Activated CD4-positive, alpha-beta memory T cell treated with anti-CD3 and anti-CD28 coated beads for 36 hours (primary cell): ENCODE measurements around the gene TMEM94. TPM values are rescaled to one million over a fixed set of nuclear protein-coding genes. Genes with fewer than 3 reads are reported as not detected.
A peak's percentile ranks its signal among the peaks of the same experiment; 100 is the strongest.

Experiments used
- CTCF ChIA-PET: fragments of 350-600 bp; sonication (Branson Sonifier 250); formaldehyde crosslinking; loops from one replicate; lab custom pipeline; 2021; ENCODE audit warnings: antibody characterized with exemption, inconsistent platforms; lab: Charles Lee
- POLR2A ChIA-PET: fragments of 350-600 bp; sonication (Branson Sonifier 250); formaldehyde crosslinking; loops from one replicate; lab custom pipeline; 2021; ENCODE audit warnings: antibody characterized with exemption; lab: Charles Lee
- DNase-seq: peaks from one replicate; pipeline ENCODE4 v3.0.0-alpha.2; 2020
- H3K27ac Mint-ChIP-seq: one replicate; pipeline ENCODE4 v1.8.0; 2021; ENCODE audit warnings: mixed read lengths
- H3K27me3 Mint-ChIP-seq: one replicate; pipeline ENCODE4 v1.8.0; 2021; ENCODE audit warnings: mixed read lengths
- H3K36me3 Mint-ChIP-seq: one replicate; pipeline ENCODE4 v1.8.0; 2021; ENCODE audit warnings: mixed read lengths
- H3K4me1 Mint-ChIP-seq: one replicate; pipeline ENCODE4 v1.8.0; 2021; ENCODE audit warnings: low read depth, mixed read lengths
- H3K4me3 Mint-ChIP-seq: one replicate; pipeline ENCODE4 v1.8.0; 2021; ENCODE audit warnings: mild to moderate bottlenecking, mixed read lengths
- H3K9me3 Mint-ChIP-seq: one replicate; pipeline ENCODE4 v1.8.0; 2021; ENCODE audit warnings: mixed read lengths
- intact Hi-C: fragments of 100-400 bp; cut with micrococcal nuclease; formaldehyde crosslinking; loops from one replicate; pipeline ENCODE4 v1.15.1; 2023
- total RNA-seq, 2 experiments: library from RNA; stranded (reverse); gene quantifications; one replicate each; pipeline ENCODE4 v1.2.3, GENCODE V29; 2021

TMEM94 gene
- total RNA-seq, 2 experiments from 2014 or later: 51.4 to 53.0 TPM

DNA sequence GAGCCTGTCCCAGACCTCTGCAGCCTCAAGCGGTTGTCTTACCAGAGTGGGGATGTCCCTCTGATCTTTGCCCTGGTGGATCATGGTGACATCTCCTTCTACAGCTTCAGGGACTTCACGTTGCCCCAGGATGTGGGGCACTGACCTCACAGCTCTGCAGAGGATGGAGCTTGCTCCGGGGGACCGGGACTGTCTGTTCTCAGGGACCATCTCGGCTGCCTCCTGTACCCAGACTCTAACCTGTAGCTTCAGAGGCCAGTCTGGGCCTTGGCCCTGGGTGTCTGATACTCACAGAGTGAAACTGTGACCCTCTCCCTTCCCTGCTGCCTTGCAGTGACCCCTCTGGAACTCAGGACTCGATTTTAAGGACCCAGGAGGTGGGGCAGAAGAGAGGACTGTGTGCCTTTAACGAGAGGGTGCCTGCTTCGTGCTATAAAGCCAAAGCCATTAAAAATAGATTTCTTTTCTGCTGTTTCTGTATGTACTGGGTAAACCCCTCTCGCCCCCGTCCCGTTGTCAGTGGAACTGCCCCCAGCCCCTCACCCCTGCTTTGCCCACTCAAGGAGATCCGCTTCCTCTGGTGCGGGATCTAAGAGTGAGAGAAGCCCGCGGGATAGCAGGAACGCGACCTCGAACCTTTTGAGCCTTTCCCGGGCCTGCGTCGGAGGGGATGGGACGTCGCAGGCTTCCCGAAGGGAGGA is 68.0 kb downstream of the TMEM94 start:
- Mint-ChIP-seq H3K4me3 (peak overlapping the region; percentile 60), H3K27ac (no peak overlapping the region), H3K27me3 (no peaks in the 10 kb centered on the region), H3K4me1 (peaks cover 12% of the 10 kb centered on the region), H3K36me3 (peaks cover 12% of the 10 kb centered on the region), H3K9me3 (no peaks in the 10 kb centered on the region)
- ChIA-PET CTCF (interaction anchor here (1.1 to 1.8 kb wide), 5 partner anchors 8 to 254 kb away, joined by 3 to 19 read pairs (median 4); partner anchors contain the start of genes MIF4GD, SLC25A19 and TSEN54), POLR2A (interaction anchor here (1.3 to 3.6 kb wide), 2 partner anchors 8 to 10 kb away, joined by 6 to 17 read pairs; partner anchors contain the start of gene TSEN54)
- intact Hi-C loops: no loop called here
- no peak for DNase-seq

DNA sequence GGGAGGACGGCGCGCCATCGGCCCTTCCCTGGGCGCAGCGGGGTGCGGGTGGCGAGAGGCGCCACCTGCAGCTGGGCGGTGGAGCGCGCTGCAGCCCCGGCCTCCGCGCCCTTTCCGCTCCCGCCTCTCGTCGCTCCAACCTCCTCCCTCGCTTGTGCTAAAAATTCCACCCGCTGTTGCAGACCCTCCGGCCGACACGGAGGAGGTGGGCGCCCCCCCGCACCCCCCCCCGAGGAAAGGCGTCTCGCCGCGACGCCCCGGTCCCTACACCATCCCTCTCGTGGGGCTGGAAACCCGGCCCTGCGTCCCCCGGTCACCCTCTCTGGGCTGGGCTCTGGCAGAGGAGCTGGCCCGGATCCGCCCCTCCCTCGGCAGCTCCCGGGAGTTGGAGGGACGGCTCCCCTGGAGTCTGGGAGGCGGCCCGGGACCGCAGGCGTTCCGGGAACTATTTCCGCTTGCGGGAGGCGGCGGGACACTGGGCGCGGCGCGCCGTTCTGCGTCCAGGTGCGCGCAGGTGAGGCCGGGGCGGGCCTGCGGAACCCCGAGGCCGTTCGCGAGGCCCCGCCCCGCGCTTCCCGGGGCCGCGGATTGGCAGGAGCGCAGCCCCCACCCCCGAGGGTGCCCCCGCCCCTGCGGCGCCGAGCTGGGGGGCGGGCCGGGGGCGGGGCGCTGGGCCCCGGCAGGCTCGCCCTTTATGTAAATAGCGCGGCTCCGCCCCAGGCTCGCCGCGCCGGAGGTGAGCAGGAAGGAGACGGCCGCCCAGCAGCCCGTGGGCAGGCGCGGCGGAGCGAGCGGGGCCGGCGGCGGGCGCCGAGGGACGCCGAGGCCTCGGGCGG is 68.8 kb downstream of the TMEM94 start, which contains the start of gene LLGL2:
Gene LLGL2 (plus strand): TSS at position 728 of the 836 bp plus-strand sequence. CDS start 17,730 bp downstream, outside the sequence.
- H3K9me3 Mint-ChIP-seq: no peaks in the 10 kb centered on the region
- intact Hi-C loops: loop anchor here (1.0 kb wide), 1 partner anchor 9 kb away; the partner anchor contains the start of gene TSEN54
- H3K36me3 Mint-ChIP-seq: peaks cover 8% of the 10 kb centered on the region
- peaks cover 12% of the 10 kb centered on the region for H3K4me1 Mint-ChIP-seq
- no peaks in the 10 kb centered on the region for H3K27me3 Mint-ChIP-seq
- ChIA-PET POLR2A (interaction anchor here (1.3 to 3.6 kb wide), 2 partner anchors 8 to 10 kb away, joined by 6 to 17 read pairs; partner anchors contain the start of gene TSEN54), CTCF (interaction anchor here (0.8 to 1.8 kb wide), 5 partner anchors 9 to 236 kb away, joined by 3 to 19 read pairs (median 4); partner anchors contain the start of genes SLC25A19 and TSEN54)
- peak; percentile 86 for DNase-seq
- H3K27ac Mint-ChIP-seq: no peak within 1 kb of the TSS
- peak within 1 kb of the TSS; percentile 68 for H3K4me3 Mint-ChIP-seq

DNA sequence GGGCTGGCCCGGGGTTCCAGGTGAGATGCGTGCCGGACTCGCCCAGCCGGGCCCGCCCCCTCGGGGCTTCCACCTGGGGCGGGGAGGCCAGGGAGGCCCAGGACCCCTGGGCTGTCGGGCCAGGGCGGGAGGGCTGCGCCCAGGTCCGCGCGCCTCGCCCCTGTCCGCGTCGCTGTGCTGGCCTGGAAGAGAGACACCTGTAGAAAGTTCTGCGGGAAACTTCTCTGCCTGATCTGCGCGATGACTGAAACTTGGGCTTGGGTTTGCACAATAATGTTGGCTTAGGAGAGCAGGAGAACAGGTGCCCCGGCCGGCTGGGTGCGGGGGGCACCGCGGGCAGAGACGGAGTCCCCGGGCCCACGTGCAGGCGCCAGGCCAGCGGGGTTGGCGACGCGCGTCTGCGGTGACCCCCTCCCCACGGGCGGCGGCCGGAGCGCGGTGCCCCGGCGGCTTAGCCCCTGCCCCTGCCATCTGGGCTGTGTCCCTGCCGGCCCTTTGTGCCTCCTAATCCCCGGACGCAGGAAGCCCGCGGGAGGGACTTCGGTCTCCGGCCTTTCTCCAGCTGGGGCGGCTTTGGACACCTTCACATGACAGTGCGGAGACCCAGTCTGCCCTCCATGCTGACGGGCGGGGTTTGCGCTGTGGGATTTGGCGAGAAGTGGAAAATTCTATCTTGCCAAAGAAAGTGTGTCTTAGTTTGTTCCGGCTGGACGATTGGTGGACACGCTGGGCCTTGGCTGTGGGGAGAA is 69.5 kb downstream of the TMEM94 start:
- Mint-ChIP-seq H3K4me1 (peaks cover 12% of the 10 kb centered on the region), H3K9me3 (no peaks in the 10 kb centered on the region), H3K36me3 (peaks cover 8% of the 10 kb centered on the region), H3K27ac (no peak overlapping the region), H3K27me3 (no peaks in the 10 kb centered on the region), H3K4me3 (peak overlapping the region; percentile 68)
- CTCF ChIA-PET: interaction anchor here (0.8 to 1.9 kb wide), 5 partner anchors 9 to 237 kb away, joined by 3 to 19 read pairs (median 11); partner anchors contain the start of genes SLC25A19 and TSEN54
- intact Hi-C loops: loop anchor here (1.0 kb wide), 1 partner anchor 10 kb away; the partner anchor contains the start of gene TSEN54
- POLR2A ChIA-PET: interaction anchor here (1.3 to 3.6 kb wide), 2 partner anchors 9 kb away, joined by 6 to 17 read pairs; partner anchors contain the start of gene TSEN54
- DNase-seq: no peak

DNA sequence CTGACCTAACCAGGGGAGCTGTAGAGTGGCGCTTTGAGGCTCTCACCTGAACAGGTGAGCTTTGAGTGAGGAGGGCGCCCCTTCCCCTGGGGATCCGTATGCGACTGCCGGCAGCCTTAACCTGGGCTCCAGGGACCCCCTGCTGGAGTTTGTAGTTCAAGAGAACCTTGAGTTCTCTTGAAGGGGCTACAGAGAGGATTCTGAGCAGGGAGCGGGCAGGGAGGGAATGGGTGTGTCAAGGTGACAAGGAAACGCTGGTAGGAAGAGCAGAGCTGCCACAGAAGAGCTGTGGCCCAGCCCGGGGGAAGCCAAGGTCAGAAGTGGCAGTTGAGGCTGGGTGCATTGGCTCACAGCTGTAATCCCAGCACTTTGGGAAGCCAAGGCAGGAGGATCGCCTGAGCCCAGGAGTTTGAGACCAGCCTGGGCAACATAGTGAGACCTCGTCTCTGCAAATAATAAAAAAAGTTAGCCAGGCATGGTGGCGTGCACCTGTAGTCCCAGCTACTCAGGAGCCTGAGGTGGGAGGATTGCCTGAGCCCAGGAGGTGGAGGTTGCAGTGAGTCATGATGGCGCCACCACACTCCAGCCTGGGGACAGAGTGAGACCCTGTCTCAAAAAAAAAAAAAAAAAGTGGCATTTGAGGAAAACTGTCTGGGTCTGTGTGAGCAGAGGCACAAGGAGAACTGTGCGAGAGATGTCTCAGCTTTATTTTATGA is 70.3 kb downstream of the TMEM94 start:
- ChIA-PET CTCF (interaction anchor here (0.7 to 1.9 kb wide), 3 partner anchors 8 to 250 kb away, joined by 3 to 13 read pairs (median 11); partner anchors contain the start of gene TSEN54), POLR2A (interaction anchor here (3.6 kb wide), 1 partner anchor 10 kb away, joined by 17 read pairs; the partner anchor contains the start of gene TSEN54)
- H3K4me3 Mint-ChIP-seq: peak overlapping the region; percentile 62
- no peak for DNase-seq
- peaks cover 8% of the 10 kb centered on the region for H3K36me3 Mint-ChIP-seq
- peaks cover 12% of the 10 kb centered on the region for H3K4me1 Mint-ChIP-seq
- no peaks in the 10 kb centered on the region for H3K27me3 Mint-ChIP-seq
- no peak overlapping the region for H3K27ac Mint-ChIP-seq
- H3K9me3 Mint-ChIP-seq: no peaks in the 10 kb centered on the region
- intact Hi-C loops: no loop called here

GRCh38 chr17:75530837-75531720 is 74.6 kb downstream of the TMEM94 start:
- CTCF ChIA-PET: interaction anchor here (0.6 kb wide), 1 partner anchor 215 kb away, joined by 3 read pairs; no protein-coding TSS in a partner anchor
- Mint-ChIP-seq H3K27ac (no peak overlapping the region), H3K27me3 (no peaks in the 10 kb centered on the region), H3K4me1 (peaks cover 29% of the 10 kb centered on the region), H3K4me3 (no peak overlapping the region), H3K9me3 (no peaks in the 10 kb centered on the region), H3K36me3 (no peaks in the 10 kb centered on the region)
- intact Hi-C loops: no loop called here
- POLR2A ChIA-PET: no interaction called here
- no peak for DNase-seq

DNA sequence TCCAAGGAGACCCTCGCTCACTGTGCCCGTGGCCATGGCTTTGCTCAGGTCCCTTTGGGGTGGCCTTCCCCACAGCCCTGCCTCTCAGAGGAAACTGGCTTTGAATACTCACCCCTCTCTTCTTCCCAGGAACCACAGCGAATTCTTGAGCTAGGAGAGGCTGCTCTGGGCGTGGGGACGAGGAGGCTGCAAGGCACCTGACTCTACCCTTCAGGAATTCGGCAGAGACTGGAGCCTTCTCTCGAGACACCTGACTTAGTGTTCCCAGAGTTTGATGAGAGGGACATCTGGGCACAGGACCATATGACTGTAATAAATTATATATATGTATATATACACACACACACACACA is 75.3 kb downstream of the TMEM94 start:
- intact Hi-C loops: no loop called here
- Mint-ChIP-seq H3K27me3 (no peaks in the 10 kb centered on the region), H3K36me3 (no peaks in the 10 kb centered on the region), H3K4me1 (peaks cover 27% of the 10 kb centered on the region), H3K4me3 (no peak overlapping the region), H3K9me3 (no peaks in the 10 kb centered on the region), H3K27ac (no peak overlapping the region)
- POLR2A ChIA-PET: no interaction called here
- CTCF ChIA-PET: no interaction called here
- DNase-seq: no peak

GRCh38 chr17:75535119-75535537 is 78.7 kb downstream of the TMEM94 start:
- H3K27ac Mint-ChIP-seq: peak overlapping the region; percentile 66
- DNase-seq: peak; percentile 85
- no peaks in the 10 kb centered on the region for H3K36me3 Mint-ChIP-seq
- intact Hi-C loops: no loop called here
- H3K4me1 Mint-ChIP-seq: peaks cover 24% of the 10 kb centered on the region
- H3K27me3 Mint-ChIP-seq: no peaks in the 10 kb centered on the region
- H3K9me3 Mint-ChIP-seq: no peaks in the 10 kb centered on the region
- ChIA-PET POLR2A (interaction anchor here (1.0 to 1.8 kb wide), 4 partner anchors 10 to 79 kb away, joined by 3 to 6 read pairs (median 4); partner anchors contain the start of genes LLGL2, TMEM94 and TSEN54), CTCF (interaction anchor here (0.5 to 3.5 kb wide), 10 partner anchors 10 to 574 kb away, joined by 3 to 11 read pairs (median 3); partner anchors contain the start of genes LLGL2, SMIM5, TMEM94 and TSEN54)
- H3K4me3 Mint-ChIP-seq: peak overlapping the region; percentile 40

DNA sequence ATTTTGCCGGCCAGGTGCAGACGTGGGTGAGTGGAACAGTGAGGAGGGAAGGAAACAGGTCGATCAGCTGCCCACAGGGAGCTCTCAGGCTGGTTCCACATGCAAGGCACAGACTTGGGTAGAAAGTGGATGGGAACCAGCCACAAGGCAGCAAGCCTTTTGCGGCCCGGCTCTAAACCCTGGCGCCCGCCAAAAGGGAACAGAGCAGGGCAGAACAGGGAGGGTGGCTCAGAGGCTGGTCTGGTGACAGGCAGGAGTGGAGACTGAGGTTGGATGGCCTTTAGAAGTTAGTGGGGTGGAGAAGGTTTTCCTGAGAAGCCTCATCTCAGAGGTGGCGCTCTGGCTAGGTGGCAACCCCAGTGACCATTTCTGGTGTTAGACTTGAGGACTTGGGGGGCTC is 79.4 kb downstream of the TMEM94 start:
- Mint-ChIP-seq H3K9me3 (no peaks in the 10 kb centered on the region), H3K27me3 (no peaks in the 10 kb centered on the region), H3K36me3 (no peaks in the 10 kb centered on the region), H3K4me3 (no peak overlapping the region), H3K4me1 (peaks cover 24% of the 10 kb centered on the region), H3K27ac (peak overlapping the region; percentile 66)
- intact Hi-C loops: no loop called here
- CTCF ChIA-PET: interaction anchor here (0.5 to 3.5 kb wide), 4 partner anchors 10 to 575 kb away, joined by 3 to 11 read pairs (median 5); partner anchors contain the start of genes LLGL2 and TSEN54
- POLR2A ChIA-PET: interaction anchor here (1.6 to 1.8 kb wide), 2 partner anchors 11 to 19 kb away, joined by 5 to 6 read pairs; partner anchors contain the start of genes LLGL2 and TSEN54
- DNase-seq: no peak

DNA sequence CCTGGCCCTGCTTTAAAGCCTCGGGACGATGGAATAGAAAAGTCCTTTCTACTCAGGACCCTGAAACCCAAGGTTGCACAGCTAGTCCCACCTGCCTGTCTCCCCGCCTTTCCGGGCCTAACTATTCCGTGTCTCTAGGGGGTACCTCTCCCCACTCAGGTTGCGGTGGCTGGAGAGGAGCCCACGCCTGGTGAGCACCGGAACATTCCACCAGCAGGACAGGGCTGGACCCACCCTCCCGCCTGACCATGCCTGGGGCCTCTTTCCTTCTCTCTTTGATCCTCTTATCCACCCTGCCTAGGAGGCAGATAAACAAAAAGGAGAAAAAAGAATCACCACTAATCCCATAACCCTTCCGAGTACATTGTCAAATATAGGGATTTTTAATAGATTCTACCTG is 79.9 kb downstream of the TMEM94 start:
- Mint-ChIP-seq H3K27ac (no peak overlapping the region), H3K9me3 (no peaks in the 10 kb centered on the region), H3K27me3 (no peaks in the 10 kb centered on the region), H3K36me3 (no peaks in the 10 kb centered on the region), H3K4me3 (no peak overlapping the region), H3K4me1 (peaks cover 24% of the 10 kb centered on the region)
- intact Hi-C loops: no loop called here
- no peak for DNase-seq
- ChIA-PET CTCF (interaction anchor here (1.9 to 3.5 kb wide), 2 partner anchors 11 to 20 kb away, joined by 7 to 11 read pairs; partner anchors contain the start of genes LLGL2 and TSEN54), POLR2A (no interaction called here)
